ENCODE data around the gene POLR2L.

- TF ChIP-seq POLR2A (IDR thresholded peaks at IDR 0.05) (no peak), CTCF (IDR thresholded peaks at IDR 0.05) (no peak)
These were observed 39.4 kb downstream of the POLR2L start for GRCh38 chr11:802693-803466.

All from uterus (tissue), 2 donors.